Mucosa of rectum (tissue), 2 donors: ENCODE measurements around the gene PRM3.

Source experiments
- H3K27ac ChIP-seq, 2 donors: one replicate each; pipeline ENCODE4 v1.7.0; 2013; ENCODE audit warnings: inconsistent platforms in 2 of 2, low read depth in 2 of 2, low read length in 2 of 2
- H3K27me3 ChIP-seq, 2 donors: one replicate each; pipeline ENCODE4 v1.7.0; 2013; ENCODE audit warnings: low read length in 2 of 2; ENCODE audit not compliant: control insufficient read depth in 2 of 2, insufficient read depth in 2 of 2
- H3K36me3 ChIP-seq, 2 donors: one replicate each; pipeline ENCODE4 v1.7.0; 2013; ENCODE audit warnings: low read length in 2 of 2; ENCODE audit not compliant: control insufficient read depth in 2 of 2, insufficient read depth in 2 of 2
- H3K4me1 ChIP-seq, 2 donors: one replicate each; pipeline ENCODE4 v1.7.0; 2013; ENCODE audit warnings: low read length in 2 of 2, mild to moderate bottlenecking in 1 of 2; ENCODE audit not compliant: control insufficient read depth in 2 of 2, insufficient read depth in 2 of 2
- H3K4me3 ChIP-seq, 2 donors: one replicate each; pipeline ENCODE4 v1.7.0; 2013; ENCODE audit warnings: low read length in 2 of 2
- H3K9ac ChIP-seq, 2 donors: one replicate each; pipeline ENCODE4 v1.7.0; 2013; ENCODE audit warnings: low read length in 2 of 2, low read depth in 1 of 2, mild to moderate bottlenecking in 1 of 2
- H3K9me3 ChIP-seq, 2 donors: one replicate each; pipeline ENCODE4 v1.7.0; 2013; ENCODE audit warnings: low read length in 2 of 2; ENCODE audit not compliant: control insufficient read depth in 2 of 2
- donor health status: healthy.
- donor health status: Normal muscosa, but diverticular disease.

Gene PRM3

GRCh38 chr16:11272484-11272883 lies 945 bp downstream of the PRM3 start:
- Histone ChIP-seq H3K27me3 (no peaks in the 10 kb centered on the region), H3K9me3 (peaks cover 0 to under 1% of the 10 kb centered on the region in 2 donors), H3K4me1 (no peaks in the 10 kb centered on the region), H3K4me3 (no peak overlapping the region), H3K27ac (no peak overlapping the region), H3K9ac (no peak overlapping the region), H3K36me3 (no peaks in the 10 kb centered on the region)

GRCh38 chr16:11271610-11272009 lies 1.8 kb downstream of the PRM3 start:
- no peaks in the 10 kb centered on the region for H3K9me3 ChIP-seq
- H3K36me3 ChIP-seq = no peaks in the 10 kb centered on the region
- no peaks in the 10 kb centered on the region for H3K27me3 ChIP-seq
- H3K4me3 ChIP-seq = no peak overlapping the region
- H3K4me1 ChIP-seq = no peaks in the 10 kb centered on the region
- no peak overlapping the region for H3K9ac ChIP-seq
- H3K27ac ChIP-seq = no peak overlapping the region

GRCh38 chr16:11270602-11271162 lies 2.7 kb downstream of the PRM3 start:
- H3K9me3 ChIP-seq = no peaks in the 10 kb centered on the region
- H3K9ac ChIP-seq = no peak overlapping the region
- H3K36me3 ChIP-seq = no peaks in the 10 kb centered on the region
- no peak overlapping the region for H3K4me3 ChIP-seq
- H3K27ac ChIP-seq = no peak overlapping the region
- no peaks in the 10 kb centered on the region for H3K4me1 ChIP-seq
- H3K27me3 ChIP-seq = no peaks in the 10 kb centered on the region

- Histone ChIP-seq H3K4me3 (no peak within 1 kb of the TSS), H3K9ac (no peak within 1 kb of the TSS), H3K9me3 (no peaks in the 10 kb centered on the region), H3K27ac (no peak within 1 kb of the TSS), H3K4me1 (peaks cover 7 to 15% of the 10 kb centered on the region in 2 donors), H3K36me3 (no peaks in the 10 kb centered on the region), H3K27me3 (no peaks in the 10 kb centered on the region)
Measured at GRCh38 chr16:11268921-11269375, 4.5 kb downstream of the PRM3 start, which contains the start of gene TNP2. Gene TNP2, minus strand, starts transcription at chr16:11269325. Its CDS starts 63 bp downstream, at chr16:11269262.

GRCh38 chr16:11265124-11265523 lies 8.3 kb downstream of the PRM3 start:
- Histone ChIP-seq H3K27ac (peak overlapping the region in 1 of 2 donors; percentile 28), H3K9ac (no peak overlapping the region), H3K36me3 (no peaks in the 10 kb centered on the region), H3K4me1 (peaks cover 21 to 27% of the 10 kb centered on the region in 2 donors), H3K27me3 (no peaks in the 10 kb centered on the region), H3K4me3 (no peak overlapping the region), H3K9me3 (no peaks in the 10 kb centered on the region)

- Histone ChIP-seq H3K36me3 (no peaks in the 10 kb centered on the region), H3K27ac (peak overlapping the region; percentile 28 to 56), H3K4me3 (peak overlapping the region in 1 of 2 donors; percentile 23), H3K9ac (no peak overlapping the region), H3K27me3 (no peaks in the 10 kb centered on the region), H3K9me3 (no peaks in the 10 kb centered on the region), H3K4me1 (peaks cover 25 to 31% of the 10 kb centered on the region in 2 donors)
Measured at GRCh38 chr16:11264155-11264832, 9.1 kb downstream of the PRM3 start.

GRCh38 chr16:11263737-11264136 lies 9.7 kb downstream of the PRM3 start:
- Histone ChIP-seq H3K36me3 (no peaks in the 10 kb centered on the region), H3K9ac (no peak overlapping the region), H3K4me1 (peaks cover 31 to 37% of the 10 kb centered on the region in 2 donors), H3K9me3 (no peaks in the 10 kb centered on the region), H3K27me3 (no peaks in the 10 kb centered on the region), H3K27ac (peak overlapping the region; percentile 28 to 56), H3K4me3 (no peak overlapping the region)

GRCh38 chr16:11262915-11263314 lies 10.5 kb downstream of the PRM3 start:
- Histone ChIP-seq H3K27me3 (no peaks in the 10 kb centered on the region), H3K4me1 (peaks cover 35 to 38% of the 10 kb centered on the region in 2 donors), H3K36me3 (no peaks in the 10 kb centered on the region), H3K4me3 (no peak overlapping the region), H3K27ac (peak overlapping the region in 1 of 2 donors; percentile 1), H3K9ac (no peak overlapping the region), H3K9me3 (no peaks in the 10 kb centered on the region)

- no peak overlapping the region for H3K27ac ChIP-seq
- H3K9ac ChIP-seq = no peak overlapping the region
- H3K27me3 ChIP-seq = no peaks in the 10 kb centered on the region
- H3K4me1 ChIP-seq = peaks cover 45 to 49% of the 10 kb centered on the region in 2 donors
- no peaks in the 10 kb centered on the region for H3K9me3 ChIP-seq
- no peak overlapping the region for H3K4me3 ChIP-seq
- no peaks in the 10 kb centered on the region for H3K36me3 ChIP-seq
Measured at GRCh38 chr16:11260596-11260966, 12.8 kb downstream of the PRM3 start.

GRCh38 chr16:11259655-11260595 lies 13.5 kb downstream of the PRM3 start:
- peaks cover 42 to 47% of the 10 kb centered on the region in 2 donors for H3K4me1 ChIP-seq
- H3K4me3 ChIP-seq = no peak overlapping the region
- H3K36me3 ChIP-seq = no peaks in the 10 kb centered on the region
- no peaks in the 10 kb centered on the region for H3K27me3 ChIP-seq
- no peaks in the 10 kb centered on the region for H3K9me3 ChIP-seq
- H3K27ac ChIP-seq = no peak overlapping the region
- H3K9ac ChIP-seq = peak overlapping the region in 1 of 2 donors; percentile 64
